8988T (cell line): ENCODE data around the gene SUPT4H1.

Source experiments
- DNase-seq: peaks from one replicate; pipeline ENCODE4 v3.0.0; 2011

The SUPT4H1 gene

DNA sequence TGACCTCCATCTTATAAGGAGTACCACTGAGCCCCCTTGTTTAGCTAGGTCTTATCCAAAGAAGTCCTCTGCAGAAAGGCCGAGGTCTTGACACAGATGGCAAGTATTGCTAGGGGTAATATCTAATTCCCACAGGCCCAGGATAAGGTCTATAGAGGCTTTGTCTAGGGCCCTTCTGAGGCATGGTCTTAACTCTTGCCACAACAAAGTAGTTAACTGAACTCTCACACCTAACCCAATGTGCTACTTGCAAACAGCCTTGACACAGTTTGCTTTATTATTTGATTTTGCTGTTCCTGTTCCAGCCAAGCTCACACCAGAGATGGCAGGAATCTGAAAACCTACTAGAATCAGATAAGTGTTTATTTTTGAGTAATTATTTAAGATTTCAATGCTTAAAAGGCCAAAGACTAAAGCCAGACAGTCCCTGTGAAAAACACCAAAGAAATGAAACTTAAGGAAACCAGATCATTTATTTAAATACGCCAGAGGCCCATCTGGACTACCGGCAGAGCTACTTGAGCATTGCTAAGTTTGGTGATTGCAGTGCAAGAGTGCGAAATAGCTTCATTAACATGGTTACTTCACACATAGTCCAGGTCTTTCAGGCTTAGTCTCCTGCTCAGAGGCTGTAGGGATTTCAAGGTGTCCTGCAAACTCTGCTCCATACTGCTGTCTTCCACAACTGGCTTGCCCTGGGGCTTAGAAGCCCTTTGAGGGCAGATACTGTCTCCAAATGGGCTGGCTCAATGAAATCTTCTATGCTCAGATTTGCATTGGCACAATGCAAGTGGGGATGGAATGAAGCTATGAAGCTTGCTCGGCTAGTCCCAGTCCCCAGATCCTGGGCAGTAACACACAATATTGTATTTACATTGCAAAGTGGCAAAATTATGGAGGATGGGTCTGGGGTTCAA lies 28.5 kb upstream of the SUPT4H1 start:
- no peak for DNase-seq

DNA sequence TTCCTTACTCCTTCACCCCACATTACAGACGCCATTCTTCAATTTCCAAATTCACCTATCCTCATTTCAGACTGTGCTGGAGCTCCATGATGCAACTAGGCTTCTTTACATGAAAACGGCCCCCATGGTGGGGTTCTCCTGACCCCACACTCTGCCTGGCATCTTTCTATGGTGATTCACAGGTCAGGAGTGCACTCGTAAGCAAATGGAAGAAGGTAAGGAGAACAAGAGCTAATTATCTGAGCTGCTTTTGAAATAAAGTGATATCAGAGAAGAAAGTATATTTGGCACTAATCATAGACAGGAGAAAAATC lies 27.5 kb upstream of the SUPT4H1 start:
- DNase-seq, result no peak

DNA sequence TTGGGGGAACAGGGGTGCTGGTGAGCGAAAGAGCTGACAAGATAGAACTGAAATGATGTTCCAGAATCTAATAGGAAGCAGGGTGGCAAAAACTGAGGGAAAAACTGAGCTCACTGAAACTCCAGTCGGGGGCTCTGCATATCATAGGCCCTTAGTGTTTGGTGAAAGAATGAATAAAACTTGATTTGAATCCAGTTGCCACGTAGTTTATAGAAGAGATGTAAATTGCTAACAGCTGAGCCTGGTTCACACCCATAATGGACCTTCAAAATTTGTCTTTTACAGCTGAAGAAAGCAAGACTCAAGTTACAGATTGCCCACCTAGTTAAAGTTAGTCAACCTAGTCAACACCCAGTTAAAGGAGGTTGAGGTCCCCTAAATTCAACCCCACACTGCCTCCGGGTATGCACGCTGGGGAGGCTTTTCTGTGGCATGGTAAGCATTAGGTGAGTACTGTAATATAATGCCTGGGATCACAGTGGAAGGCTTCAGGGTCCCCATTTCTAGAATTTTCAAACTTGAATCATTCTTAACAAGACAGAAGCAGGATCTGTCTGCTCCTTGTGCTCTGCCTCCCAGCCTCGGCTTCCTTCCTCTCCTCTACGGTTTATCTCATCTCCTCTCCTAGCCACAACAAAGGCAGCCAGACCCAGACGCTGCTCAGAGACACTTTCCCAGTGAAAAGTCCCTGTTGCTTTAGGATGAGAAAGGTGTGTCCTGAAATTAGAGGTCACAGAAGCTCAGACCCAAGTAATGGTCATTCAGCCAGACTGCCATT lies 26.9 kb upstream of the SUPT4H1 start:
- no peak for DNase-seq

DNA sequence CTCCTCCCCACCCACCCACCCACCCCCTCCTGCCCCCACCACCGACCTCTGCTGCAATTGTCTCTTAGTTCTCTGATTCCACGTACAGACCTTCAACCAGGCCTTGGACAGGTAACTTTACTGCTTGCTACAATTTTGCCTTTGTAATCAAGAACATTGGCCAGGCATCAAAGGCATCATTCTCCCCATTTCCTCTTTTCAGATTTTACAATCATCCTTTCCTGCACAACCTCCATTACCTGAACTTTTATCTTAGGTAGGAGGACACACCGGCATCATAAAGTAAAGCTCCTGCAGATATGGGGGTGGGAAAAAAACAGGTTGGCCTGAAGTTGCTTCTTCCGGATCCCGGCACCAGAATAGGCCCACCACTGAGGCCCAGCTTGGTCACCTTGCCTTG lies 25.7 kb upstream of the SUPT4H1 start:
- no peak for DNase-seq

DNA sequence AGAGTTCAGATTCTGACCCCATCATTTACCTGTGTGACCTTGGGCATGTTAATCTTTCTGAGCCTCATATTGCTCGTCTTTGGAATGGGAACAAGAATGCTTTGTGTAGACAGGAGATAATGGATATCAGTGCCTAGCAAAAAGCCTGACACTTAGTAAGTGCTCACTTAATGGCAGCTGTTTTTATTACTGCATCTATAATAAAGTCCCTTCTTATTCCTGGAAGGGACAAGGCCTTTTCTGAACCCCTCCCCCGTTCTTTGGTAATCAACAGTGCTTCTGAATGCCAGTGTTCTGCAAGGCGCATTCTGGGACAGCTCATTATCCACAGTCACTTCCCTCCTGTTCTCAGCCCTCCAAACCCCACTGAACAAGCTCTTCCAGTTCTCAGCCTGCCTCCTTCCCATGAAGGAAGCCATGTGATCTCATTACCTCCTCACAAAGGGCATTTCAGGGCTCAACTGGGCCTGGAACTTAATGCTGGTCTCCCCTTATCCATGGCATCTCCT lies 25.1 kb upstream of the SUPT4H1 start:
- DNase-seq, result no peak

DNA sequence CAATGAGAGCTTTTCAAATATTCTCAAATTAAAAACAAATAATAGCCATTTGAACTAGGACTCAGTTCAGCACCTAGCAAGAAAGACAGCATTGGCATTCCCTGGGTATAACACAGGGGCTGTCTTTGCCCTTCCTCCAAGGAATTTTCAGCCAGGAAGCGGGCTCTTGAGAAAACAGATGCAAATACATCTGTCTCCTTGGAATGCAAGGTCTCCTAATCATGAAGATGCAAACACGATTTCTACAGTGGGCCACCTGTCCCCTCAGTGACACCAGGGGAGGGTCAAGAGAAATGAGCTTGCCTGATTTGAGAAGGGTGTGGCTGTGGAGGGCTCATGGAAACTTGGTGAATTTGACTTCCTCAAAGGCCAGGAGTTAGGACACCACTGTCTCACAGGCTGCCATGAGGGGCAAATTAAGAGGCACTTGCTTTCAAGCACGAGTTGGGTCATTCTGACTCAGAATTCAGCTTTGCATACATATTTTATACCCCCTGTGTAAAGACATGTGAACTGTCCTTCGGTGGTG lies 24.5 kb upstream of the SUPT4H1 start:
- no peak for DNase-seq

DNA sequence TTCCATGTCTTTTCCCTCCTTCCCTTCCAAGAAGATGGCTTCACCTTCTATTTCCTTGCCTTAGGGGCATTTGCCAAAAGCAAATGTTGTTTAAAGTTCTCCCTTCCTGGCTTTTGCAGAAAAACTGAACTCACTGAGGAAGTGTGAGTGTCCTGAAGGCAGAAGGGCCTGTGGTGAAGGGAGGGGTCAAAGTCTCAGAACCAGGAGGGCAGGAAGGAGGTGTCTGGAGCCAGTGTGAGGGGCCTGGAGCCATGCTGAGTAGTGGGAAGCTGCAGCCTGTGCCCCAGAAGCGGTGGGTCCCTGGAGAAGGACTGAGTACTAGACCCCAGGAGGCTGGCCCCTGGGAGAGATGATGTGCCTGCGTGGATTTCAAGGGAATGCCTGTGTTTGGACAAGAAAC lies 23.8 kb upstream of the SUPT4H1 start:
- DNase-seq, result no peak

DNA sequence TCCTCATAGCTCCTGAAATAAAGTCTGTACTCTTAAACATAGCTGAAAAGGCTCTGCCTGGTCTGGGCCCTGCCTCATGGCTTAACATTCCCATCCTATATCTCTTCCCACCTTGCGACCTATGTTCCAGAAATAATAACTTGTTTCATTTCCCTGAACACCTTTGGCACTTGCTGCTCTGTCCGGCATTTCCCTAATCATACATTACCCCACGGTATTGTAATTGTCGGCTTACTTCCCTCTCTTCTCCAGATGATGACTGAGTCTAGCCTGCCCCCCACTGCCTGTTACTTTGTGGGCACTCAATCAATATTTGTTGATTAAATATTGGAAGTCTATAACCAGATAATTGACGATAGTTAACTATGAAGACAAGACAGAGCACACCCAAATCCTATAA lies 23.3 kb upstream of the SUPT4H1 start:
- no peak for DNase-seq

DNA sequence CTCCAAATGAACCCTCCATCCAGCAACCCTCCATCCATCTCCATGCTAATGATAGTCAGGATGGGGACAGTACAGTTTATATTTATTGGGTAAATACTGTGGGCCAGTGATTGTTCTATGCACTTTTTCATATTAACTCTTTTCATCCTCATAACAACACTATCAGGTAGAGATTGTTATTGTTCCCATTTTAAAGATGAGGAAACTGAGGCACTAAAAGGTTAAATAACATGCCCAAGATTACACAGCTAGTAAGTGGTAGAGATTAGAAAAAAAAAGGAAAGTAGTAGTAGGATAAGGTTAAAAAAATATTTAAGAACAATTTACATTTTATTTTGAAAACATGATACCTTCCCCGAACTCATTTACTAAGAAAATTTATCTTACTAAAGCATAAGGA lies 21.9 kb upstream of the SUPT4H1 start:
- DNase-seq, result no peak

DNA sequence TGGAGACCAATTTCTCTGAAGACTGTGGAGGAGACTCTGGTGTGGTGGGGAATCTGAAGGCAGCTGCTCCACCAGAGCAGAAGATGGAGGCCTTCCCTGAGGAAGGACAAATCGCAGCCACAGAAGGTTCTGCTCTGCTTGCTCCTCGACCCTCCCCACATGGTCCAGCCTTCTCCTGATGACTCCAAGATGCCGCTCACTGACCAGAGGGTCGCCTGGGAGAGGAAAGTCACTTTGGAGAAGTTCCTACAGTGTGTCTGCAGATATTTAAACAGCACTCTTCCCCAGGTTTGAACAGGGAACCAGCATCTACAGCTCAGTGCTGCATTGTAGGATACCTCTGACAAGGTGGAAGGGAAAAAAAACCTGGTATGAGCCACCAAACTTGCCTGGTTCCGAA lies 21.0 kb upstream of the SUPT4H1 start:
- no peak for DNase-seq

DNA sequence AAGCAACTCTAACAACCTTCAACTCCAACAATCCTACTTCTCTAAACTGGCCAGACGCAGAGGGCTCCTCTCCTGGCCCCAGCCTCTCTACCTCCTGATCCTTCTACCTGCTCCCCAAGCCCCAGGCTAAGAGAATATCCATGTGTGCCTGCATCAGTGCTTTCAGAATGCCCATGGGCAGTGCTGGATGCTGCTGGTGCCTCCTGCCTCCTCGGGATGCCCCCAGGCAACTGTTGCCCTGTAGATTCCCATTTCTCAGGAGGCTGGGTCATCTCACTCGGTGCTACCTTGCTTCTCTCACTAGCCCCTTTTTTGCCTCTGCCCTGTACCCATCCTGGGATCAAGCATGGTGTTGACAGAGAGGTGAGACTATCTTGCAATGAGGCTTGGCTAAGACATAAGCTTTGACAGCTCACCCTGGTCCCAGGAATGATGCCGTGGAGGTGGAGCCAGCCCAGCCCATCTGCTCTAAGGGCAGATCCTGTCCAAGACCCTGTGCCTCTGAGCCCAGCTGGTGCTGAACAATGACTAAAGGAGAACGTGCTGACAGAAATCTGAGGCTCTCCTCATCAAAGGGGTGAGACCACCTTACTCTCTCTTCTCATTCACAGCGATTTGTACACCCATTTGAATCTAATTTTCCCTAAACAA lies 19.4 kb upstream of the SUPT4H1 start:
- DNase-seq, result no peak

DNA sequence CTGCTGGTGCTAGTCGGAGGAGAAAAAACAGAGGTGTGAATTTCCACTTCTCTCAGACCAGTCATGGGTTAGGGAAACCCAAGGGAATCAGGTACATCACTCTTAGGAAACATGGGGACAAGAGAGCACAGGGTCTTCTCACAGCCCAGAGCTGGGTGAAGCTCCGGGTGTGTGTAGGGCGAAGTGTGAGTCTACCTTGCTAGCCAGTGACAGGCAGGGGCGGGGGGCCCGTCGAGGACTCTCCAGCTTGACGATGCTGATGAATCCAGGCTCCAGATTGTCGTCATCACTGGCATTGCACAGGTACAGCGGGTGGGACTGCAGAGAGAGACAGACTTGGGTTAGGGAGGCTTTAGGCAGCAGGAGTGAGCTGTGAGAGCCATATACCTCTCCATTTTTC lies 18.7 kb upstream of the SUPT4H1 start:
- no peak for DNase-seq

DNA sequence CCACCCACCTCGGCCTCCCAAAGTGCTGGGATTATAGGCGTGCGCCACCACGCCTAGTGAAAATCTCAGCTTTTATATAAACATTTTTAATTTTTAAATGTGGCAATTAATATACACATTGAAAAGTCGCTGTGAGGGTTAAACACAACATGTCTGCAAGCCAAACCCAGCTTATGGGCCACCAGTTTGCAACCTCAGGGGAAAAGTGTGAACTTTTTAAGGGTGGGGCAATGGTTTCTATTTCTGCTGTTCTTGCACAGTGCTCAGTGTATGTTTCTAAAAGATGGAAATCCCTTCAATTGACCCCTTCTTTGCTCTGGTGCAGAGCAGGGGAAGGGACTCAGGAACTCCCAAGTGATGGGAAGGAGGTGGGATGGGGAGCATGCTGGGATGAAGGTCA lies 18.3 kb upstream of the SUPT4H1 start:
- no peak for DNase-seq

DNA sequence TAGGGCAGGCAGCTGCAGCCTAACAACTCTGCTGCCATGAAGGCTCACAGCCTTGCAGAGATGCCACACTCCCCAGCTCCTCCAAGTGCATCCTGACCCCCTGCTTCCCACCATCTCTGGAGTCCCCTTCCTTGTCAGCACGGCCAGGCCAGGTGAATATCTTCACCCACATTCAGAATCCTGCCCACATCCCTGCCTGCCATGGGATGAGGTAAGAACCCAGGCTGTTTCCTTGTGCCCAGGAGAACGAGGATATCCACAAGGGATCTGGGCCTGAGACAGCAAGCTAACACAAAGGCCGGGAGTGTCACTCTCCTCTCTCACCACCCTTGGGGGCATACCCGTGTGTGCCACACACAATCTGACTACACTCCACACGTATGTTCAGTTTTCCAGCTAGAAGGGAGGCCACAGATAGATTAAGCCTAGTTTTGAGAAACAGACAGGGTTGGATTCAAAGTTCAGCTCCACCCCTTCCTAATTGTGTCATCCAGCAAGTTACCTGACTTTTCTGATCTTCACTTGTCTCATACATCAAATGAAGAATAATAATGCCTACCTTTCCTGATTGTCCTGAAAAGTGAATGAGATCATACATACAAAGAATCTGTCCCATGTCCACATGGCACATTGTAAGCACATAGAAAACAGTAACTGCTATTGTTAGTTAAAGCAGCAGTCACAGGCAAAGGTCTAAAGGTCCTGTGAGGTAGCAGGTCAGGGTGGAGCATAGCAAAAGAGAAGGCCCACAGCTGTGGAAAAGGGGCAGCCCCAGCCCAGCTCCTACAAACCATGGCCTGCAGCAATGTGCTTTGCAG lies 17.4 kb upstream of the SUPT4H1 start:
- DNase-seq, result no peak

DNA sequence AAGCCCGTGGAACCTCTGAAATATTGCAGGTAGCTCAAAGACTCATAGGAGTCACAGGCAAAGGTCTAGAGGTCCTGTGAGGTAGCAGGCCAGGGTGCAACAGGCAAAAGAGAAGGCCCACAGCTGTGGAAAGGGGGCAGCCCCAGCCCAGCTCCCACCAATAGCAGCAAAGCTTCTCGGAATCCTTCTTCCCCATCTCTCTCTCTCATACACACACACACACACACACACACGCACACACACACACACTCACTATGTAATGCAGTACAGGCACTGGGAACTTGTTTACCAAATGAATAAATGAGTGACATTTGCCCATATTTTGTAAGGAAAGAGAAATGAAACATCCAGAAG lies 16.8 kb upstream of the SUPT4H1 start:
- no peak for DNase-seq

DNA sequence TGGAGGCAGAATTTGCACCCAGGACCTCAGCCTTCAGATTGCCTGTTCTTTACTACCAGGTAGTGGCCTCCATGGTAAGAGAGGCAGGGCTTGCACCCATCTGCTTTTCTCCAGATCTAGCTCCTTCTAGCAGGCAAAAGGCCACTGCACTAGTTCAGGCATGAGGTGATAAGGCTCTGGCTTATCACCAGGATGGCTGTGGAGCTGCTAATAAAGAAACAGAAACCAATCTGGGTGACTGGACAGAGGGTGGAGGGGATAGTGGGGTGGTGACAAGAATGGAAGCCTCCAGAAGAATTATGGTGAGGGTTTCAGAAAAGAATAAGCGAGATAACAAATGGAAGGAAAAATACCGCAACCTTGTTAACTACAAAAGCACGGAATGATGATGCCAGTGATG lies 15.5 kb upstream of the SUPT4H1 start:
- DNase-seq, result no peak

DNA sequence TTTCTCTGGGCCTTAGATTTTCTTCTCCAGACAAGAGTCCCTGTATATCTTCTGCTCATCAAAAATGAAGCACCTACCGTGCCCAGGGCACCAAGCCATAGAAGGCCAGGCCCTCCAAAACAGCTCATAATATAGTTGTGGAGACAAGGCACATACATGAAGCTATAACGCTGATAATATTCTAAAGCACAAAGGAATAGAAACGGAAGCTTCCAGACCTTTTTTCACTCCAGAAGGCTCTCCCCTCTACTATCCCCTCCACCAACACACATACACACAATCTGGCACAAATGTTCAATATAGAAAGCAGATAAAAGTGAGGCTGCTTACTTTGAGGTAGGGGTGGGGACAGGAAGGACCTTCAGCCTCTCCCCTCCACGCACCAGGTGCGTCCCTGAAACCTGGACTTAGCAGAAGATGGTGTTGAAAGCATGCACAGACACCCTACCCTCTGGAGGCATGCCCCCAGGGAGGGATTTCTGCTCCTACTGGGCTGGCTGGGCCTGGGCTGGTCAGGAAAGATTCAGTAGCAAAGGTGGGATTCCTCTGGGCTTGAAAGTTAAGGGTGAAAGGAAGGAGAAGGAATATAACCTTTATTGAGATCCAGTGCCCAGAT lies 14.1 kb upstream of the SUPT4H1 start:
- DNase-seq, result no peak

DNA sequence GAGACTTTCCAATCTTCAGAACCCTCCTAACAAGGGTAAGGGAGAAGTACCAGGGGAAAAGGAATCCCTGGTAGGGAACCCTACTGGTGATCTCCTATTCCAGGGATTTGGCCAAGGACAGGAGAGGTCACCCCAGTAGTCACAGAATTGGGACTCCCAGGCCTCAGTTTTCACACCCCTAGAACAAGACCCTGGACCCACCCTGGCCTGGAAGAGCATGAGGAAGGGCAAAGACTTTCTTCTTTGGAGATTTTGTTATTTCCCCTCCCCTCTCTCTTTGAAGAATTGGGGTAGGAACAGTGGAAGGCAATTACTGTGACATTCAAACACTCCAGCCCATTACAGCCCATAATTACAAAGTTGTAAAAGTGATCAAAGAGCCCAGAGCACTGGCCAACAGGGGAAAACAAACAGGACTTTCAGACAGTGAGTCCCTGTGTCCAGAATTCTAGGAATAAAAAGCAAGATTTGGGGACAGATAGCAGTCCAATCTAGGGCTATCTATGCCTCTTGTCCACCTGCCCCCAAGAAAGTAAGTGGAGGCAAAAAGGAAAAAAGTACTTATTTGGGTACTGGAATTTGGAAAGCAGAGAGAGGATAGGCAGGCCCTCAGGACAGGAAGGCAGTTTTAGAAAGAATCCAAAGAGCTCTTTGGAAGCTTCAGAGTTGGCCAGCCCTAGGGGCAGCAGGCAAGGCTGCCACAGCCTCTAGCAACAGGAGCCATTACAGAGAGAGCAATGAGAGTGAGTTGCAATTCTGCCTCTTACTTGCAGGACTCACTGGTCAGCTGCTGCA lies 13.4 kb upstream of the SUPT4H1 start:
- DNase-seq, result no peak

DNA sequence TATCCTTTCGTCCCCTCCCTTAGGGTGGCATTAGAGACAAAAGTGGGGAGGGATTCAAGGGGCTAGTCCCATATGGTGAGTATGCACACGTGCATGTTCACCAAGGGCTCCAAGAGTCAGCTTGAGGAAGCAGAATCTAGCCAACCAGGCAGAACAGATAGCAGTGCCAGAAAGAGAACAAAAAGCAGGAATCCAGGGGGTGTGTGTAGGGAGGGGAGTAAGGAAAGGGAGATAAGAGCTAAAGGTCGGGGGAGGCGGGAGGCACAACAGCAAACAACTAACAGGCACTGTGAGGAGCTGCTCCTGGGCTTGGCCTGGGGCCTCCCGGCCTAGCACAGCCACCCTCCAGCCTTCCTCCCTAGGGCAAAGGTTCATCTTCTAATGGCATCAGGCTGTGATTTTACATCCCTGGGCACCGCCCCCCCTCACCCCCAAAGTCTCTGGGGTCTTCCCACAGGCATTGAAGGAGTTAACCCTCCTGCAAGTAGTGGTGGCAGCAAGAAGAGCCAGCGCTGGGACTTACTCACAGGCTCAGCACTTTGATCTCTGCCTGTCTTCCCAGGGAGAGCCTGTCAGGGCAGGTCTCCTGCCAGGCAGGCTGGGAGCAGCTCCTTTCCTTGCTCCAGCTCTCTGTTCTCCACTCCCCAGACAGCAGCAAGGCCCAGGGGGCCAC lies 12.4 kb upstream of the SUPT4H1 start:
- no peak for DNase-seq

DNA sequence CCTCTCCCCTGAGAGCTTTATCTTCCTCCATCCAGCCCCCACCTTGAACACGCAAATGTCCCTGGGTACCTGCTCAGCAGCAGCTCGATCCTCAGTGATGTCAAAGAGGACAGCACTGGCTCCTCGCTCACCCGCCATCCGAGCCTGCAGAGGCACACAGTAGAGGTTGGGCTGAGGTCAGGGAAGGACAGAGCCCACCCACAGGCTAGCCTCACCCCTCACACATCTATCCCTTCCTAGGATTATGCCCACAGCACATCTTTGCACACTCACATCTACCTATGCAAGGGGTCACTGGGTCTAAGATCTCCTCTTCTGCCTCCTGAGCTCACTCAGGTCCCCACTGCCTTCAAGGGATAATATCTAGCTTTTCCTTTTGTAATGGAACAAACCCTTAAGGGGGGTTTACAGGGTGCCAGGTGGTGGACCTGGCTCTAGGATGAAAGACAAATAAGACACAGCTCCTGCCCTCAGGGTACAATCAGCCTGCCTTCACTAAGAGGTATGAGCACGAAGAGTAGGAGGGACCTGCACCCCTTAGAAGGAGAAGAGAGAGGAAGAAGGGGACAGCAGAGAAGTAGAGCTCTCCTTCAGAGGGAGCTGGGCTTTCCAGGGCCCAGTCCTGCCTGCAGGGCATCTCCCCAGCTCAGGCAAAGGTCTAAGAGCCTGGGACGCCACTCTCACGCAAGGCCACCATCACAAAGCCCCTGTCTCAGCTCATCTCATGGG lies 11.6 kb upstream of the SUPT4H1 start:
- DNase-seq, result no peak
